GM18498 (cell line): Measurements from ENCODE around the gene IL17A.

ENCODE experiments used
- ATAC-seq: cut with Tn5 transposase; IDR thresholded peaks from one replicate; pipeline ENCODE4 v1.9.1; 2021; ENCODE audit warnings: mild to moderate bottlenecking, moderate library complexity; ENCODE audit not compliant: unreplicated experiment

Gene IL17A

DNA sequence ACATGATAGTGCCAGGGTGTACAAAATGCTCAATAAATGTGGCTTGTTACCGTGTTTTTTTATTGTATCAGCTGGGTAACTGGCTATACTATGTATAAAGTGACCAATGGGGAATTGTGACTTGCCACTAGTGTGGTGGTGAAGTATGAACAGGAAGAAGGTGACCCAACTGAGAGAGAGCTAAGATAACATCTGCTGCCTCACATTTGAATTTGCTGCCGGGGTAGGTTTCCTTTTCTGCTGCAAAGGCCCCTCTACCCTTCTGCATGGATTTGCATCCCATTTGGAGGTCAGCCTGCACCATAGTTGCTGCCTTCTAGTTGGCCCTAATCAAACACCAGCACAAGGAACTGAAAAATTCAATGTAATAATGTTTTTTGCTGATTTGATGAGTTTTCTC is 24.1 kb downstream of the IL17A start:
- ATAC-seq: peak; percentile 81

DNA sequence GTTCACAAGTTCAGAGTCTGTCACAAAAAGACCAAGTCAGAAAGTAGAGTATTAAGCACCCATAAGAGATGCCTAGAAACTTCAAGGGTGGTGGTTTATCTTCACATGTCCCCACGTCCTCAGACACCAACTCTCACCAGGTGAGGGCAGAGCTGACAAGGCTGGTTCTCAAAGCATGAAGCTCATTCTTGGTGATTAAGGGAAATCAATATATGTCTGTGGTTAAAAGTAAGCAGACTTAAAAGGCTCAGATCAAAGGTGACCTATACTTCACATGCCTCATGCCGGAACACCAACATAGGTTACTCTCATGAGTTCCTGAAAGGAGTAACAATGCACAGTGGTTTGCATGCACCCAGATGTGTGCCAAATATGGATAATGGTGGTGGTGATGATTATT is 27.0 kb downstream of the IL17A start:
- no peak for ATAC-seq

DNA sequence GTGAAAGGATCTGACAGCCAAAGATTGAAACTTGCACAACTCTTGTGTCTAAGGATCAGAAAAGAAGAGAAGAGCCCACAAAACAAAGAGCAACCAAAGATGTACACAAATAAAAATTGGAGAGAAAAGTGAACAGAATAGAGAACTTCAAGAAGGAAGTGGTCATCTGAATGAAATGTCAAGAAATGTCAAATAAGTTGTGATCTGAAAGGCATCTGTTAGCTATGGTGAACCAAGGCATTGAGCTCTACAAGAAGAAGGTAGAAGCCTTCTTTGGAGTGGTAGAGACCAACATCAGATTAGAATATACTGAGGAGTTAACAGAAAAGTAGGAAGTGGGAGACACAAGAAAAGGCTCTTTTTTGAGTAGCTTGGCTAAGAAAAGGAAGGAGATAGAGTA is 29.6 kb downstream of the IL17A start:
- ATAC-seq: no peak

DNA sequence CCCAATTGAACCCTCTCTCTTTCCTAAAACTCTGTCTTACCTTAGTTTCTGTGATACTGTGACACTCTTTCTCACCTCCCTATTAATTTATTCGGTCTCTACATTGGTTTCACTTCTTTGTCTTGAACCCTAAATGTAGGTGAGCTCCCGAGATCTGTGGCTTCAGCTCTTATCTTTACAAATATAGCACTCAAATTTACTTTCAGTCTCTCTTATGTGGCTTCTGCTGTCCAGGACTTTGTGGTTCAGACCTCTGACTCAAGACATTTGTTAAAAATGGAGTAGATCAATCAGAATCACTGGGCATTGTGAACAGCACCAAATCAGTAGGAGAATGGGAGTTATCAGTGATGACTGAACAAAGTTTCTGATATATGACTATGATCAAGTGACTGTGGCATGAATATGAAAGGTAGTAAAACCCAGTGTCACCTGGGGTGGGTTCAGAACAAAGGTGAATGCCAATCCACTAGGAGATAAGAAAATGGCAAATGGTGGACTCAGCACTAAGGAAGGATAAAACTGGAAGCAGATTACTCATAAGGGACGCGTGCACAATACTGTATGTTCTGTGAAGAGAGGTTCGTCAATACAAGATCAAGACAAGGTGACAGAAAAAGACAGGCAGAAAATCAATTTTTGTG is 30.9 kb downstream of the IL17A start:
- ATAC-seq: peak; percentile 48

DNA sequence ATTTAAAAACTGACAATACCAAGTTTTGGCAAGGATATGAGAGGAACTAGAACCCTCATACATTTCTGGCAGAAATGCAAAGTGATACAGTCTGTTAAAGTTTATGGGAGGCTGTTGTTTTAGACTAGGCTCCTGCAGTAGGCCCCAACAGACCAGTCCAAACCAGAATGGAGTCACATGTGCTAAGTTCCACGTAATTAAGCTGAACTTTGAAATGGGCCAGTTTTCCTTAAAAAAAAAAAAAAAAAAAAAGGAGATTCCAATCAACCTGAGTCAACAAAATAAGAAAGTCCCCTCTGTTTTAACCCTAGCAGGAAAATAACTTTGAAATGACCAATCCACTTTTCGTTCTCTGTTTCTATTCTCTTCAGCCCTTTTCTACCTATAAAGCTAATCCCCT is 31.6 kb downstream of the IL17A start:
- ATAC-seq: no peak

DNA sequence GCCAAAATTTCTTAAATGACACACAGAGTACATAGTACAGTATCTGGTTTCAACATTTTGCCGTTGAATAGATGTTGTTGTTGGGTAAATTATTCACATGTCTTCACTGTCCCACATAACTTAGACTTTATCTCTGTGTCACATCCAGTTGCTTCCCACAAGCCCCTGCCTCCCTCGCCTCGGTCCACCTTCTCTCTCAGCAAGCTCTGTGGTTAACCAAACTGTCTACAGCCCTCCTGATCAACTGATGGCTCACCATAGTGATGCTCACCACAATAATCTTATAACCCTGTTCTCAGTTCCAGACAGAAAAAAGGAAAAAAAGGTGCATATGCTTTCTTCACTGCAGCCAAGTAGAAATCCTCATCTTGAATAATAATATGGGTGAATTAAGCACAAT is 35.1 kb downstream of the IL17A start:
- ATAC-seq: peak; percentile 86

DNA sequence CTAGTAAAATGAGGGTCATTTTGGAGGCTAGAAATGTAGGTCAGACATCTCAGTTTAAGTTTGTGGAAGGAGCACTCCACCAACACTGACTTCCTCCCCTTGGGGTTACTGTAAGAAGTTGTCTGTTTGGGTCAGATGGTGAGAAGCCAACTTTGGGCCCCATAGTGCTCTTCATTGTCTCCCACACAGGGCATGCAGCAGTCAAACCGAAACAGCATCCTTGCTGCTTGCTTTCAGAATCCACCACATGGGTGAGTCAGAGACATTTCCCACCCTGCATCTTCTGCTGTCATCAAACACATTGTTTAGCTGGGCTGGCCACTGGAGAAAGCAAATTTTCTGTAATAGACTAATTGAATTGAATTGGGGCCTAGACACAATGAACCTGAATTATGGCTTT is 41.3 kb downstream of the IL17A start:
- ATAC-seq: peak; percentile 100

DNA sequence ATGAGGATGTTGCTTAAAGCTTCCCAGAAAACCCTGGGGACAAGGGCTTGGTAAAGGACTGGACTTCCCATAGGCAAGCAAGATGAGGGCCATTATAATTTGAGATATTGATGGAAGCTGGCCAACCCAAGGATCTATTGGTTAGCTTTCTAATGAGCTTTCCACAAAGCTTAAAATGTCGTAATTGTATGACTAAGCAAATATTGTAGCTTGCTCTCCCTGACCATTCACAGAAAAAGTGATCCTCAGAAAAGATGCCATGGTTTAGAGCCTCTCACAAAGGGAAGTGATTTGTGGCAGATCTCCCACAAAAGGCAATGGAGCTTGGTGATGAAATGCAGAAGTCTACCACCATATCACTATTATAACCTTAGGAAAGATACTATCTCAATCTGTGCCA is 44.5 kb downstream of the IL17A start:
- ATAC-seq: no peak

DNA sequence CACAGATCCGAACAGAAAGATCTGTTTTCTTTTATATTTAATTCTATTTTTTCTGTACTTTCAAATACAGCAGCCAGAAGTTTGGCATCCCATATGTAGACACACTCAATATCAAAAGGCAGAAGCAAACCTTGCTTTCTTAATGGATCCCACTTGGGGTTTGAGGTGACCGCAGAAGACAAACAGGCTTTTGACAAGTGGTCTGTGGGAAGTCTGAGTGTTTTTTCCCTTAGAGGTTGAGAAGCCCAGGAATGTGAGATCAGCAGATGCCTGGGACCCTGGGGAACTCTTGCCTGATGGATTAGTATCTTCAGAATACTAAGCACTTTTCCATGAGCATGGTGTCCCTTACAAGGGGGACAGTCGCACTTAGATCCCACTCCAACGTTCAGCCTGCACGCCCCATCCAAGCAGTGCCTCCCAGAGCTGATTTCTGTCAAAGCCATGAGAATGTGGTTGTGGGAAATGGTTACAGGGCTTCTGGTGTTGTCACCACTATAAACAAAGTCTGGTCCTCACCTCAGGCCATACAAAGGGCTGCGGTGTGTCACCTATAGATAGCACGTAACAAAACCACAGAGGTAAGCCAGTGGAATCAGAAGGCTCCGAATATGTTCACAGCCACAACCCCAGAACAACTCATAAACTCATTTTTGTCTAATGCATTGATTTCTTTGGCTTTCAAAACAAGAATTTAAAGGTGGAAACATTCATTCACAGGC is 45.4 kb downstream of the IL17A start:
- ATAC-seq: no peak

DNA sequence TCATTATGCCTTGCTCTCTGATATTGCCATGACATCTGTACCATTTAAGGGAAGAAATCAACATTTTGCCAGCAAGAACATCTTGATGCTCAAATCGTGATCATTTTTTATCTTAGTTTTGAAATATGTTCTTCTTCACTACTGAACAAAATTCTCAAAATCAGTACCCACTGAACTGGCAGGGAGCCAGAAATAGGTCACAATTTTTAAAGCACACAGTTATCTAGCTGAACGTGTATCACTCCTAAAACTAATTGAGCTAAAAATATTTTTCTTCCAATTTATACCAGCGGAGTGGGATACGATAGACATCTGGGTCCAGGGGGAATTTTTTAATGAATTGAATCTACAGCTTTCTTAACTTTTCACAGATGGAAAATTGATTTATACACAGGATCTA is 46.8 kb downstream of the IL17A start:
- ATAC-seq: no peak

DNA sequence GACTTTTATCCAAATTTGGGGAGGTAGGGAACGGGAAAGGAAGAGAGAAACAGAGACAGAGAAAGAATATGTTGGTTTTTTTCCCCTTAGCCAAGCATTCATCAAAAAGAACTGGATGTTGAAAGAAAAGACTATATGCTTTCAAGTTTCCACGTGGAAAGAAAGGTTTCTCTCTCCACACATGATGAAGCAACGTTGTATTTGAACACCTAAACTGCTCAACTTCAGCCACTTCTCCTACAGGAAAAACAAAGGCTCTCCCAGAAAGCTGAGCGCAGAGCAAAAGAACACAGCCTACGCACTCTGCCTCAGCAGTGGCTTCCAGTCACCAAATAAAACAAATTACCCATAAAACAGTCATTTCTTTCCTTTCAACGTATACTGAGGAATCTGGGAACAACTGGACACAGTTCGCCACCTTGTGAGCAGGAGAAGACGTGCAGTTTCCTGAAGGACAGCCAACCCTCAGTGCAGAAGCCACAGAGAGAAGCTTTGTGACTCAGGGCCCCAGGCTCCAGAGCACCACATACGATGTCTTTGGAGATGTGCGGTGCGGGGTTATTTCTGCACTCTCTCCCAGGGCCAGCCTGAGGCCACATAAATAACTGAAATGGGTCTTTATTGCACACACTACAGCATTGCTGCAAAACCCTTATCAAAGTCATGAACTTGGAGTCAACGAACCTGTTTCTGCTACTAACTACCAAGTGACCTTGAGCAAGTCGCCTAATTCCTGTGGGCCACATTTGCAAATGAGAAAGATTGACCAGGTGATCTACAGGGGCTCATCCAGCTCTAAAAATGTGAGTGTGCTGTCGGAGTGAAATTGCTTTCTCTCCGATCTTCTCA is 48.0 kb downstream of the IL17A start:
- peak; percentile 78 for ATAC-seq
